Endothelial cell of umbilical vein (primary cell): ENCODE data around the gene PTGES3. TPM values are rescaled to one million over a fixed set of nuclear protein-coding genes. Genes with fewer than 3 reads are reported as not detected.

Experiments
- BruUV-seq: library from RNA; stranded (reverse); fragments of 400-500 nt; replicated peaks from 2 replicates; lab custom pipeline; 2021; lab: Mats Ljungman, UMichigan
- CTCF ChIA-PET: fragments of 300-600, 350-600 bp; sonication (Branson Sonifier 250); formaldehyde crosslinking; loops from one replicate; lab custom pipeline; 2021; ENCODE audit warnings: antibody characterized with exemption, inconsistent platforms; lab: Charles Lee
- POLR2A ChIA-PET: fragments of 300-600, 350-600 bp; sonication (Branson Sonifier 250); formaldehyde crosslinking; loops from one replicate; lab custom pipeline; 2021; ENCODE audit warnings: antibody characterized with exemption, inconsistent platforms; lab: Charles Lee
- DNase-seq: peaks from one replicate; pipeline ENCODE4 v3.0.0-alpha.2; 2011; ENCODE audit warnings: low read depth, low spot score
- FAIRE-seq: peaks from 2 replicates; lab custom pipeline; 2011; peaks lifted over from hg19 to GRCh38; lab: Jason Lieb, UNC
- H2AFZ ChIP-seq: 2 replicates; pipeline ENCODE4 v1.6.0; 2012; ENCODE audit warnings: low read depth, low read length, control low read depth, inconsistent platforms
- H3K27ac ChIP-seq: 2 replicates; pipeline ENCODE4 v1.5.1; 2011; ENCODE audit warnings: low read depth, mild to moderate bottlenecking, control low read depth, low read length, moderate library complexity; ENCODE audit not compliant: insufficient read depth
- H3K27me3 ChIP-seq, 2 experiments: 2 replicates each; pipeline versions ENCODE4 v1.6.0 to v1.6.1; 2011; ENCODE audit warnings: low read length in 2 of 2, mixed read lengths in 1 of 2; ENCODE audit not compliant: control insufficient read depth in 2 of 2, insufficient read depth in 2 of 2
- H3K36me3 ChIP-seq, 2 experiments: 2 replicates in 1 of 2; 3 replicates in 1 of 2; pipeline ENCODE4 v1.5.1; 2011; ENCODE audit warnings: low read length in 2 of 2, mild to moderate bottlenecking in 1 of 2, moderate library complexity in 1 of 2; ENCODE audit not compliant: control insufficient read depth in 2 of 2, insufficient read depth in 2 of 2; ENCODE audit errors: extremely low read depth in 1 of 2
- H3K4me1 ChIP-seq: 3 replicates; pipeline ENCODE4 v1.5.1; 2011; ENCODE audit warnings: mild to moderate bottlenecking, low read length; ENCODE audit not compliant: control insufficient read depth, insufficient read depth; ENCODE audit errors: extremely low read depth
- H3K4me2 ChIP-seq: 2 replicates; pipeline ENCODE4 v1.6.1; 2011; ENCODE audit warnings: low read length, control low read depth, mixed read lengths; ENCODE audit not compliant: insufficient read depth
- H3K4me3 ChIP-seq, 3 experiments: fragments of 200-600 bp in 1 of 3; sonication (generic), shearing (Covaris generic) in 1 of 3; replicated peaks in 1 of 3; 2 replicates each; pipeline ENCODE4 v1.5.1; 2011 to 2016; ENCODE audit warnings: control low read depth in 3 of 3, low read length in 3 of 3, mild to moderate bottlenecking in 2 of 3, inconsistent platforms in 1 of 3, low read depth in 1 of 3, moderate library complexity in 1 of 3; ENCODE audit not compliant: insufficient read depth in 1 of 3
- H3K79me2 ChIP-seq: 2 replicates; pipeline ENCODE4 v1.6.0; 2012; ENCODE audit warnings: low read length, inconsistent platforms; ENCODE audit not compliant: control insufficient read depth, insufficient read depth
- H3K9ac ChIP-seq: replicated peaks from 2 replicates; pipeline ENCODE3; 2011; ENCODE audit warnings: low read length, control low read depth; ENCODE audit not compliant: insufficient read depth; ENCODE audit errors: extremely low read depth
- H3K9me1 ChIP-seq: replicated peaks from 3 replicates; pipeline ENCODE4 v1.6.0; 2011; ENCODE audit warnings: mild to moderate bottlenecking, low read length; ENCODE audit not compliant: control insufficient read depth, insufficient read depth; ENCODE audit errors: extremely low read depth
- H3K9me3 ChIP-seq: replicated peaks from 2 replicates; pipeline ENCODE4 v1.5.1; 2012; ENCODE audit warnings: low read length, inconsistent platforms; ENCODE audit not compliant: control insufficient read depth, insufficient read depth
- H4K20me1 ChIP-seq: replicated peaks from 2 replicates; pipeline ENCODE3; 2011; ENCODE audit warnings: mild to moderate bottlenecking, low read length; ENCODE audit not compliant: control insufficient read depth, insufficient read depth; ENCODE audit errors: extremely low read depth
- EZH2 ChIP-seq: IDR thresholded peaks from 2 replicates; pipeline ENCODE4 v1.6.1; 2012; ENCODE audit warnings: borderline replicate concordance, low read depth, mild to moderate bottlenecking, moderate library complexity, low read length, inconsistent platforms; ENCODE audit not compliant: severe bottlenecking
- FOS ChIP-seq: IDR thresholded peaks from 2 replicates; pipeline ENCODE4 v1.6.1; 2011; ENCODE audit warnings: mild to moderate bottlenecking, low read length, moderate library complexity, borderline replicate concordance; ENCODE audit not compliant: insufficient read depth
- JUN ChIP-seq: IDR thresholded peaks from 2 replicates; pipeline ENCODE4 v1.6.1; 2011; ENCODE audit warnings: borderline replicate concordance, low read depth; ENCODE audit not compliant: insufficient read length, insufficient read depth
- POLR2AphosphoS5 ChIP-seq: IDR thresholded peaks from 2 replicates; pipeline ENCODE4 v1.6.1; 2012; ENCODE audit warnings: low read depth, mild to moderate bottlenecking, control low read depth, low read length, moderate library complexity; ENCODE audit not compliant: insufficient read depth
- dilution Hi-C: fragments of 300-500 bp; cut with MboI; formaldehyde crosslinking; loops from one replicate; pipeline ENCODE4 v1.15.0; 2019; ENCODE audit warnings: low sequenced_read_pairs; ENCODE audit not compliant: extremely low pct_ligation_motif_present
- intact Hi-C: fragments of 100-400 bp; cut with micrococcal nuclease; formaldehyde crosslinking; loops from one replicate; pipeline ENCODE4 v1.10.0; 2022
- polyA plus RNA-seq, 4 experiments: library from polyadenylated mRNA; depleted of rRNA in 3 of 4; stranded (reverse) in 3 of 4; unstranded in 1 of 4; fragments of >200 nt; gene quantifications; 2 replicates each; pipeline versions ENCODE4 v1.2.1 to v1.2.3, GENCODE V29; 2011 to 2012; ENCODE audit warnings: missing spikeins in 1 of 4
- total RNA-seq: library from RNA; stranded (reverse); gene quantifications from 2 replicates; pipeline ENCODE4 v1.2.3, GENCODE V29; 2021
- TF ChIP-seq, protein P1 (sequence below): IDR thresholded peaks from 2 replicates; pipeline ENCODE4 v1.6.1; 2011; ENCODE audit not compliant: insufficient read depth, insufficient read length
- TF ChIP-seq, protein P2 (sequence below), 2 donors: IDR thresholded peaks; 1 replicate in 1 of 2; 2 replicates in 1 of 2; pipeline ENCODE4 v1.5.1; 2011; ENCODE audit warnings: low read length in 2 of 2, mild to moderate bottlenecking in 2 of 2, moderate library complexity in 2 of 2, control low read depth in 1 of 2, inconsistent platforms in 1 of 2, low read depth in 1 of 2; ENCODE audit not compliant: insufficient read depth in 1 of 2; ENCODE audit errors: extremely low read depth in 1 of 2

PTGES3 gene
- total and polyA plus RNA-seq, 2 donors (not counting 3 experiments of a cell fraction or from before 2014, with no cell fraction given), result 48.5 to 278 TPM

DNA sequence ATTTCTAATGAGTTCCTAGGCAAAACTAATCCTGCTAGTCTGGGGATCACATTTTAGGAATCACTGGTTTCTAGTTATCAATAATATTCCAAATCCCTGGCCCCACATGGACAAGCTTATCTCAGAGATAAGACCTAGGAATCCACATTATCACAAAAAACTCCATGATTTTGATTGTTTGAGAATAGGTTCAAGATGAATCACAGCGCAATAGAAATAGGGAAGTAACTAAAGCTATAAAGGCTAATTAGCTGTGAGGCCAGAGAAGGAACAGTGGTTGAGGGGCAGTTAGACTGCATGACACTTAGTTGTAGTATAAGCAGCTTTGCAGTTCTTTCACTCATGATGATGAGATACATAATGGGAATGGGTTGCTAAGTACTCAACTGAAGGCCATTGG is 29.2 kb downstream of the PTGES3 start:
- dilution Hi-C loops, result no loop called here
- TF ChIP-seq POLR2AphosphoS5 (no peak), EZH2 (no peak), FOS (no peak), JUN (no peak)
- TF ChIP-seq, protein P1, sequence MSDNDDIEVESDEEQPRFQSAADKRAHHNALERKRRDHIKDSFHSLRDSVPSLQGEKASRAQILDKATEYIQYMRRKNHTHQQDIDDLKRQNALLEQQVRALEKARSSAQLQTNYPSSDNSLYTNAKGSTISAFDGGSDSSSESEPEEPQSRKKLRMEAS, result no peak
- TF ChIP-seq, protein P2, sequence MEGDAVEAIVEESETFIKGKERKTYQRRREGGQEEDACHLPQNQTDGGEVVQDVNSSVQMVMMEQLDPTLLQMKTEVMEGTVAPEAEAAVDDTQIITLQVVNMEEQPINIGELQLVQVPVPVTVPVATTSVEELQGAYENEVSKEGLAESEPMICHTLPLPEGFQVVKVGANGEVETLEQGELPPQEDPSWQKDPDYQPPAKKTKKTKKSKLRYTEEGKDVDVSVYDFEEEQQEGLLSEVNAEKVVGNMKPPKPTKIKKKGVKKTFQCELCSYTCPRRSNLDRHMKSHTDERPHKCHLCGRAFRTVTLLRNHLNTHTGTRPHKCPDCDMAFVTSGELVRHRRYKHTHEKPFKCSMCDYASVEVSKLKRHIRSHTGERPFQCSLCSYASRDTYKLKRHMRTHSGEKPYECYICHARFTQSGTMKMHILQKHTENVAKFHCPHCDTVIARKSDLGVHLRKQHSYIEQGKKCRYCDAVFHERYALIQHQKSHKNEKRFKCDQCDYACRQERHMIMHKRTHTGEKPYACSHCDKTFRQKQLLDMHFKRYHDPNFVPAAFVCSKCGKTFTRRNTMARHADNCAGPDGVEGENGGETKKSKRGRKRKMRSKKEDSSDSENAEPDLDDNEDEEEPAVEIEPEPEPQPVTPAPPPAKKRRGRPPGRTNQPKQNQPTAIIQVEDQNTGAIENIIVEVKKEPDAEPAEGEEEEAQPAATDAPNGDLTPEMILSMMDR (IDR thresholded peaks at IDR 0.05; ENCODE audit: extremely low read depth in 1 of 2, insufficient read depth in 1 of 2, low read depth in 1 of 2, low read length in 2 of 2), result no peak
- no peak for FAIRE-seq
- DNase-seq, result no peak
- intact Hi-C loops, result no loop called here
- Histone ChIP-seq H3K4me2 (no peak overlapping the region), H3K36me3 (peaks cover 0 to 2% of the 10 kb centered on the region in 2 experiments), H3K27me3 (no peaks in the 10 kb centered on the region), H3K9me1 (no peaks in the 10 kb centered on the region), H2AFZ (no peak overlapping the region), H3K9me3 (no peaks in the 10 kb centered on the region), H3K27ac (no peak overlapping the region), H3K79me2 (no peaks in the 10 kb centered on the region), H4K20me1 (no peaks in the 10 kb centered on the region), H3K9ac (no peak overlapping the region), H3K4me3 (no peak overlapping the region), H3K4me1 (no peaks in the 10 kb centered on the region)
- no TSS peak for BruUV-seq
- ChIA-PET POLR2A (interaction anchor here (0.6 kb wide), 1 partner anchor 21 kb away, joined by 4 read pairs; no protein-coding TSS in a partner anchor), CTCF (interaction anchor here (2.1 kb wide), 1 partner anchor 22 kb away, joined by 4 read pairs; no protein-coding TSS in a partner anchor)
